T-cell (primary cell): ENCODE measurements around the gene HRH1. TPM values are rescaled to one million over a fixed set of nuclear protein-coding genes. Genes with fewer than 3 reads are reported as not detected.

Experiments
- ATAC-seq, 4 experiments: fragments of 200-7000 bp in 3 of 4; fragments of 150-1000 bp in 1 of 4; cut with Tn5 transposase; replicated peaks in 1 of 4; 1 replicate in 3 of 4; 2 replicates in 1 of 4; pipeline ENCODE4 v1.10.0; 2021; ENCODE audit warnings: moderate library complexity in 3 of 4, mild to moderate bottlenecking in 2 of 4, moderate number of reproducible peaks in 1 of 4
- CTCF ChIA-PET, 2 donors: fragments of 300-600 bp; sonication (Branson Sonifier 250); formaldehyde crosslinking; loops; one replicate each; lab custom pipeline; 2022; ENCODE audit warnings: antibody characterized with exemption in 2 of 2; lab: Charles Lee
- POLR2A ChIA-PET, 2 donors: fragments of 300-600 bp; sonication (Branson Sonifier 250); formaldehyde crosslinking; loops; one replicate each; lab custom pipeline; 2022; ENCODE audit warnings: antibody characterized with exemption in 2 of 2; lab: Charles Lee
- DNase-seq, 35 experiments: peaks; one replicate each; pipeline versions ENCODE4 v3.0.0 to v3.0.0-alpha.2; 2013 to 2023
- H3K27ac ChIP-seq: one replicate; pipeline ENCODE4 v1.5.1; 2013; ENCODE audit warnings: low read length
- H3K27me3 ChIP-seq, 2 experiments: replicated peaks in 1 of 2; 1 replicate in 1 of 2; 2 replicates in 1 of 2; pipeline versions ENCODE4 v1.6.1 to v1.7.0; 2013; ENCODE audit warnings: low read length in 1 of 2, mixed read lengths in 1 of 2; ENCODE audit not compliant: control insufficient read depth in 2 of 2, insufficient read depth in 2 of 2; ENCODE audit errors: extremely low read depth in 1 of 2
- H3K36me3 ChIP-seq, 2 donors: 1 replicate in 1 of 2; 2 replicates in 1 of 2; pipeline versions ENCODE4 v1.6.1 to v1.7.0; 2013; ENCODE audit warnings: low read length in 1 of 2; ENCODE audit not compliant: control insufficient read depth in 2 of 2, insufficient read depth in 1 of 2; ENCODE audit errors: extremely low read depth in 1 of 2
- H3K4me1 ChIP-seq, 2 experiments: 1 replicate in 1 of 2; 2 replicates in 1 of 2; pipeline versions ENCODE4 v1.6.1 to v1.7.0; 2013; ENCODE audit warnings: low read length in 2 of 2, mixed read lengths in 1 of 2; ENCODE audit not compliant: insufficient read depth in 2 of 2, control insufficient read depth in 1 of 2; ENCODE audit errors: extremely low read depth in 1 of 2
- H3K4me3 ChIP-seq, 2 donors: 1 replicate in 1 of 2; 2 replicates in 1 of 2; pipeline versions ENCODE4 v1.5.1 to v1.7.0; 2013; ENCODE audit warnings: mild to moderate bottlenecking in 2 of 2, low read length in 1 of 2, moderate library complexity in 1 of 2; ENCODE audit not compliant: control insufficient read depth in 1 of 2; ENCODE audit errors: extremely low read depth in 1 of 2
- H3K9me3 ChIP-seq: 2 replicates; pipeline ENCODE4 v1.7.0; 2013
- H3K27ac Mint-ChIP-seq, 2 donors: one replicate each; pipeline ENCODE4 v1.8.0; 2020 to 2021; ENCODE audit warnings: mild to moderate bottlenecking in 2 of 2, mixed read lengths in 2 of 2
- H3K27me3 Mint-ChIP-seq, 2 donors: one replicate each; pipeline ENCODE4 v1.8.0; 2021 to 2022; ENCODE audit warnings: mixed read lengths in 2 of 2
- H3K36me3 Mint-ChIP-seq: one replicate; pipeline ENCODE4 v1.8.0; 2021; ENCODE audit warnings: mixed read lengths
- H3K4me1 Mint-ChIP-seq, 3 donors: one replicate each; pipeline ENCODE4 v1.8.0; 2020 to 2022; ENCODE audit warnings: mixed read lengths in 3 of 3, mild to moderate bottlenecking in 1 of 3
- H3K4me3 Mint-ChIP-seq, 3 donors: one replicate each; pipeline ENCODE4 v1.8.0; 2020 to 2022; ENCODE audit warnings: mild to moderate bottlenecking in 3 of 3, mixed read lengths in 3 of 3, moderate library complexity in 3 of 3
- H3K9me3 Mint-ChIP-seq, 3 donors: one replicate each; pipeline ENCODE4 v1.8.0; 2020 to 2022; ENCODE audit warnings: mixed read lengths in 3 of 3
- WGBS: methylation state at CpG from one replicate; pipeline ENCODE4 v1.1.5; 2013; ENCODE audit warnings: missing lambda C conversion rate; ENCODE audit not compliant: insufficient coverage; 5-methylcytosine and 5-hydroxymethylcytosine counted together
- total RNA-seq, 35 experiments: library from RNA in 6 of 35; stranded (reverse) in 6 of 35; fragments of 120-200 nt in 1 of 35; gene quantifications; one replicate each; pipeline versions ENCODE4 v1.2.1 to v1.2.4 and lab custom pipeline; 2013 to 2026

HRH1 gene
- total RNA-seq, 5 donors from 2014 or later (not counting 1 experiment from before 2014, with no cell fraction given) = 0.19 to 2.0 (median 0.46) TPM; not detected in 2

GRCh38 chr3:11198070-11198469, 43.8 kb downstream of the HRH1 start:
- DNase-seq (no peak), ATAC-seq (no peak)
- Mint-ChIP-seq H3K9me3 (no peaks in the 10 kb centered on the region), H3K4me3 (no peak overlapping the region), H3K27me3 (peaks cover 20 to 21% of the 10 kb centered on the region in 2 donors), H3K4me1 (peaks cover 2 to 10% (median 8%) of the 10 kb centered on the region in 3 donors), H3K36me3 (no peaks in the 10 kb centered on the region), H3K27ac (no peak overlapping the region)
- Histone ChIP-seq H3K27me3 (peaks cover 0 to 22% of the 10 kb centered on the region in 2 experiments), H3K27ac (no peak overlapping the region), H3K9me3 (no peaks in the 10 kb centered on the region), H3K4me3 (no peak overlapping the region), H3K36me3 (no peaks in the 10 kb centered on the region), H3K4me1 (no peaks in the 10 kb centered on the region)
- WGBS = 84% methylated on average over 5 of the region's 8 CpGs
- POLR2A ChIA-PET = interaction anchor here in 1 of 2 donors (0.6 kb wide), 1 partner anchor 626 kb away, joined by 3 read pairs; no protein-coding TSS in a partner anchor
- CTCF ChIA-PET = interaction anchor here in 1 of 2 donors (0.6 kb wide), 2 partner anchors 630 to 1392 kb away, joined by 4 to 7 read pairs; no protein-coding TSS in a partner anchor

DNA sequence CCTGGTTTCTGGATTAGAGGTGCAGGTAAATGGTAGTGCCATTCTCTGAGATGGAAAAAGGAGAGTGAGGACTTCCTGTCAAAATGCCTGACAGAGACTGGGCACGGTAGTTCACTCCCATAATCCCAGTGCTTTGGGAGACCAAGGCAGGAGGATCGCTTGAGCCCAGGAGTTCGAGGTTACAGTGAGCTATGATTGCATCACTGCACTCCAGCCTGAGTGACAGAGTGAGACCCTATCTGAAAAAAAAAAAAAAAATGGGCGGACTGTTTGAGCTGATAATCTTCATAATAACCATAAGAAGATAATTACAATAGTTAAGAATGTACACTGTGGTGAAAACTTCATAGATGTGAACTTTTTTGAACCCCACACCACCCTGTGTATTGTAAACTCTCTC, 44.2 kb downstream of the HRH1 start:
- H3K4me3 ChIP-seq = no peak overlapping the region
- Mint-ChIP-seq H3K27me3 (peaks cover 20 to 22% of the 10 kb centered on the region in 2 donors), H3K4me1 (peaks cover 2 to 10% (median 8%) of the 10 kb centered on the region in 3 donors), H3K27ac (no peak overlapping the region), H3K4me3 (no peak overlapping the region), H3K36me3 (no peaks in the 10 kb centered on the region), H3K9me3 (no peaks in the 10 kb centered on the region)
- no peak for ATAC-seq
- no peaks in the 10 kb centered on the region for H3K9me3 ChIP-seq
- H3K4me1 ChIP-seq = no peaks in the 10 kb centered on the region
- WGBS = no CpG with 5 or more reads among the region's 4 CpGs
- no peaks in the 10 kb centered on the region for H3K36me3 ChIP-seq
- no peak overlapping the region for H3K27ac ChIP-seq
- POLR2A ChIA-PET = interaction anchor here in 1 of 2 donors (0.6 kb wide), 1 partner anchor 627 kb away, joined by 3 read pairs; no protein-coding TSS in a partner anchor
- CTCF ChIA-PET = interaction anchor here in 1 of 2 donors (0.6 kb wide), 2 partner anchors 629 to 1392 kb away, joined by 4 to 7 read pairs; no protein-coding TSS in a partner anchor
- no peak for DNase-seq
- peaks cover 0 to 22% of the 10 kb centered on the region in 2 experiments for H3K27me3 ChIP-seq

DNA sequence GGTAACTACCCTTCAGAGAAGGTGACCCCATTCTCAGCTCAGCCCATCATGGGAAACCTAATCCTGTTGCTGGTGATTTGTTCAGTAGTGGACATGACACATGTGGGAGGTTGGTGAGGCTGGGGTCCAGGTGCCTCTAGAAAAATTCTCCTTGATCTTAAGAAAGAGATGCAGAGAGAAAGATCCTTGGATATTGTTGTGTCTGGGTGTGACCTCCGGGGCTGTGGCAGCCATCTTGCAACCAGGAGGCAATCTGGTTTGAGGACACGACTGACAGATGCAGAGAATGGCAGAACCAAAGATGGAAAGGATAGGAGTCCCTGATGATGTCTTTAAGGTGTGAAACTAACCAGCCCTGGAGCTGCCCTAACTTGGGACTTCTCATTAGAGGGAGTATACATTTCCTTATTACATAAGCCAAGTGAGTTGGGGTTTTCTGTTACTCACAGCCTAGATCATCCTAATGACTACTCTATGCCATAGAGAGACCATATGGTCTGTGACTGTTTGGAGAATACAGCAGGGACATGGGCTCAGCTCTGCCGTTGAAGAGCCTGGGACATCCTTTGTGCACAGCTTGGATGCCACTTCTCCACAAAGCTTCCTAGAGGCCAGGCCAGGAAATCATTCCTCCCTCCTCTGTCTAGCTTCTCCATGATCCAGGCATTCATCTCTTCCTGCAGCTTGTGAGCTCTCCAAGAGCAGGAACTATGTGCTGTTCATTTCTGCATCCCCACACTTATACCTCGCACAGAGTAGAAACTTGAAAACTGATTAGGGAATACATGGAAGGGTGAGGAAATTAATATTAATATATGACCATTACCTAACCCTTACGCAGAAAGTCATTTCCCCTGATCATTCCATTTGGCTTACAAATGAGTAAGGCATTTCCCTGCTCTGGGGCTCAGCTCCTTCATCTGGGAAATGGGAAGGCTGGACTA, 45.9 kb downstream of the HRH1 start:
- ChIA-PET CTCF (no interaction called here), POLR2A (interaction anchor here in 1 of 2 donors (0.5 kb wide), 1 partner anchor 17 kb away, joined by 3 read pairs; no protein-coding TSS in a partner anchor)
- WGBS = 81% methylated on average over 3 of the region's 5 CpGs
- Histone ChIP-seq H3K27me3 (peaks cover 0 to 26% of the 10 kb centered on the region in 2 experiments), H3K4me1 (no peaks in the 10 kb centered on the region), H3K4me3 (no peak overlapping the region), H3K9me3 (no peaks in the 10 kb centered on the region), H3K27ac (no peak overlapping the region), H3K36me3 (no peaks in the 10 kb centered on the region)
- ATAC-seq (no peak), DNase-seq (no peak)
- no peaks in the 10 kb centered on the region for H3K9me3 Mint-ChIP-seq
- peaks cover 2 to 10% (median 8%) of the 10 kb centered on the region in 3 donors for H3K4me1 Mint-ChIP-seq
- no peak overlapping the region for H3K27ac Mint-ChIP-seq
- peaks cover 20 to 28% of the 10 kb centered on the region in 2 donors for H3K27me3 Mint-ChIP-seq
- no peak overlapping the region for H3K4me3 Mint-ChIP-seq
- no peaks in the 10 kb centered on the region for H3K36me3 Mint-ChIP-seq

DNA sequence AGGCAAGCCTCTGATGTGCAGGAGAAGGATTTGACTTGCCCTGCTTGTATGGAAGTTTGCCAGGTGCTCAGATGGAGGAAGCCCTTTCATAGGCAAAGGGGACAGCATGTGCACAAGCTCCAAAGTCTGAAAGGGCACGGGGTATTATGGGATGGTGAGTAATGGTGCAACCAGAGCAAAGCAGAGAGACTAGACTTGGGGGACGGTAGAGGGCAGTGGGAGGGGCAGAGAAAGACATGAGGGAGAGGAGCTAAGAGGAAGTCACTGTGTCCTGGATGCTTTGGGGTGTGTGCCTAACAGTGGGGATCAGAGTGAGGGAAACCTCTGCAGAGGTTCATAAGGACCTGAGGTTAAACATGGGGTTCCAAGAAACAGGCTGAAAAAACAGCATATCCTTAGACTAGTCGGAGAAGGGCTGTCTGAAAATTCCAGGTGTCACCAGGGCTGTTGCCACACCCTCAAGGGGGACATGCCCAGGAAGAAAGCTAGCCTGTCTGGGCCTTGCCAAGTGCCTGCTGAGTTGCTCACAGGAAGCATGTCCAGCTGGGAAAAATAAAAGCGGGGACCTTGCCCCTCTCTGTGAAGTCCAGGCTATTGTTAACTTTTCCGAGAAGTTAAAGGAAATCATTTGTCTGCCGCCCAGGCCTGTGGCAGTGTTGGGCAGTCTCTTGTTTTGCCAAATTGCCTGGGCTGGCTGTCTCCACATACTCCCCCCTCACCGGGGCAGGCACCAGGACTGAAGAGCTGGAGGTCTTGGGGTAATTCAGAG, 47.1 kb downstream of the HRH1 start:
- 82% methylated on average over 5 of the region's 7 CpGs for WGBS
- ATAC-seq (no peak), DNase-seq (no peak)
- H3K4me1 Mint-ChIP-seq = peaks cover 0 to under 1% (median under 1%) of the 10 kb centered on the region in 3 donors
- CTCF ChIA-PET = no interaction called here
- no peak overlapping the region for H3K27ac Mint-ChIP-seq
- H3K9me3 ChIP-seq = no peaks in the 10 kb centered on the region
- H3K4me1 ChIP-seq = no peaks in the 10 kb centered on the region
- H3K4me3 Mint-ChIP-seq = no peak overlapping the region
- H3K36me3 Mint-ChIP-seq = no peaks in the 10 kb centered on the region
- peaks cover 17 to 22% of the 10 kb centered on the region in 2 donors for H3K27me3 Mint-ChIP-seq
- no peak overlapping the region for H3K4me3 ChIP-seq
- no peaks in the 10 kb centered on the region for H3K9me3 Mint-ChIP-seq
- peaks cover 0 to 25% of the 10 kb centered on the region in 2 experiments for H3K27me3 ChIP-seq
- POLR2A ChIA-PET = no interaction called here
- no peaks in the 10 kb centered on the region for H3K36me3 ChIP-seq
- H3K27ac ChIP-seq = no peak overlapping the region

- no CpG with 5 or more reads among the region's 2 CpGs for WGBS
- H3K27me3 Mint-ChIP-seq = peaks cover 6 to 18% of the 10 kb centered on the region in 2 donors
- no peaks in the 10 kb centered on the region for H3K9me3 ChIP-seq
- H3K27ac Mint-ChIP-seq = no peak overlapping the region
- H3K4me3 ChIP-seq = no peak overlapping the region
- H3K4me1 Mint-ChIP-seq = no peaks in the 10 kb centered on the region
- H3K27me3 ChIP-seq = peaks cover 0 to 26% of the 10 kb centered on the region in 2 experiments
- CTCF ChIA-PET = no interaction called here
- H3K9me3 Mint-ChIP-seq = no peaks in the 10 kb centered on the region
- H3K4me1 ChIP-seq = no peaks in the 10 kb centered on the region
- ATAC-seq (no peak), DNase-seq (no peak)
- H3K36me3 Mint-ChIP-seq = no peaks in the 10 kb centered on the region
- H3K36me3 ChIP-seq = no peaks in the 10 kb centered on the region
- no peak overlapping the region for H3K27ac ChIP-seq
- POLR2A ChIA-PET = no interaction called here
- H3K4me3 Mint-ChIP-seq = no peak overlapping the region
Measured at GRCh38 chr3:11203961-11204360, 49.7 kb downstream of the HRH1 start.
